HepG2 (cell line): Measurements from ENCODE around the gene SLC2A4. TPM values are rescaled to one million over a fixed set of nuclear protein-coding genes. Genes with fewer than 3 reads are reported as not detected.
A peak's percentile ranks its signal among the peaks of the same experiment; 100 is the strongest.

ENCODE experiments used
- CHCHD3 ChIP-seq: sonication (generic); formaldehyde crosslinking; IDR thresholded peaks from 2 replicates; pipeline ENCODE4 v1.8.0; 2022; ENCODE audit warnings: mild to moderate bottlenecking, missing genetic modification reagents, moderate library complexity
- EED ChIP-seq: sonication (generic); formaldehyde crosslinking; IDR thresholded peaks from 2 replicates; pipeline ENCODE4 v1.5.0; 2020; ENCODE audit warnings: mild to moderate bottlenecking, missing genetic modification reagents
- EZH2 ChIP-seq: conservative IDR thresholded peaks from 2 replicates; pipeline ENCODE4 v1.6.1; 2012; ENCODE audit warnings: mild to moderate bottlenecking, low read depth, low read length, moderate library complexity
- NCOR1 ChIP-seq: fragments of 200-600 bp; sonication (generic); IDR thresholded peaks from 2 replicates; pipeline ENCODE4 v1.7.0; 2017; ENCODE audit warnings: antibody characterized with exemption, low read length, borderline replicate concordance
- PHF21A ChIP-seq: sonication (generic); formaldehyde crosslinking; IDR thresholded peaks from 2 replicates; pipeline ENCODE4 v1.5.0; 2020; ENCODE audit warnings: mild to moderate bottlenecking, missing genetic modification reagents
- PREB ChIP-seq: sonication (generic); formaldehyde crosslinking; IDR thresholded peaks from 2 replicates; pipeline ENCODE4 v1.4.0; 2020; ENCODE audit warnings: missing genetic modification reagents
- PRMT3 ChIP-seq: sonication (generic); formaldehyde crosslinking; IDR thresholded peaks from 2 replicates; pipeline ENCODE4 v1.8.1; 2022; ENCODE audit warnings: low read depth, mild to moderate bottlenecking, moderate library complexity, missing genetic modification reagents, borderline replicate concordance
- SETDB1 ChIP-seq: sonication (generic); formaldehyde crosslinking; IDR thresholded peaks from 2 replicates; pipeline ENCODE4 v1.5.1; 2020; ENCODE audit warnings: missing genetic modification reagents, mild to moderate bottlenecking, borderline replicate concordance
- SKI ChIP-seq: fragments of 450-650 bp; IDR thresholded peaks from one replicate; pipeline ENCODE4 v1.6.1; 2018; ENCODE audit warnings: mild to moderate bottlenecking; ENCODE audit not compliant: partially characterized antibody
- SMYD3 ChIP-seq: sonication (generic); formaldehyde crosslinking; IDR thresholded peaks from 2 replicates; pipeline ENCODE4 v1.8.1; 2023; ENCODE audit warnings: mild to moderate bottlenecking, missing genetic modification reagents
- ZBTB3 ChIP-seq: sonication (generic); formaldehyde crosslinking; IDR thresholded peaks from 2 replicates; pipeline ENCODE4 v1.4.0; 2020; ENCODE audit warnings: low read depth, mild to moderate bottlenecking, moderate library complexity, missing genetic modification reagents, borderline replicate concordance
- ZNF224 ChIP-seq: sonication (generic); formaldehyde crosslinking; IDR thresholded peaks from 2 replicates; pipeline ENCODE4 v1.5.0; 2020; ENCODE audit warnings: mild to moderate bottlenecking, missing genetic modification reagents
- ZNF251 ChIP-seq: sonication (generic); formaldehyde crosslinking; IDR thresholded peaks from 2 replicates; pipeline ENCODE4 v1.9.0; 2021; ENCODE audit warnings: mild to moderate bottlenecking, missing genetic modification reagents
- ZNF557 ChIP-seq: sonication (generic); formaldehyde crosslinking; IDR thresholded peaks from 2 replicates; pipeline ENCODE4 v1.4.0; 2020; ENCODE audit warnings: missing genetic modification reagents
- ZNF674 ChIP-seq: sonication (generic); formaldehyde crosslinking; IDR thresholded peaks from 2 replicates; pipeline ENCODE4 v1.5.0; 2020; ENCODE audit warnings: low read depth, mild to moderate bottlenecking, missing genetic modification reagents
- polyA plus RNA-seq, 8 experiments: library from polyadenylated mRNA; depleted of rRNA in 3 of 8; stranded (reverse) in 7 of 8; unstranded in 1 of 8; fragments of >200 nt; fragmentation: Illumina TruSeq in 4 of 8; extraction: Trizol in 4 of 8; gene quantifications; 2 replicates each; pipeline versions ENCODE4 v1.2.1 to v1.2.3, GENCODE V29; 2011 to 2016; ENCODE audit warnings: low read depth in 4 of 8, missing spikeins in 1 of 8, mixed read lengths in 1 of 8; ENCODE audit not compliant: insufficient read depth in 1 of 8
- total RNA-seq, 5 experiments: library from RNA; depleted of rRNA; stranded (reverse); fragments of >200 nt; fragmentation: Illumina TruSeq; extraction: Trizol; gene quantifications; 2 replicates each; pipeline ENCODE4 v1.2.3, GENCODE V29; 2016; ENCODE audit warnings: low read depth in 1 of 5
- TF ChIP-seq, protein P1 (sequence below): sonication (generic); formaldehyde crosslinking; IDR thresholded peaks from 2 replicates; pipeline ENCODE4 v1.4.0; 2020; ENCODE audit warnings: missing genetic modification reagents
- TF ChIP-seq, protein P2 (sequence below): sonication (generic); formaldehyde crosslinking; IDR thresholded peaks from 2 replicates; pipeline ENCODE4 v1.5.0; 2020; ENCODE audit warnings: mild to moderate bottlenecking, missing genetic modification reagents, borderline replicate concordance
- TF ChIP-seq, protein P3 (sequence below): sonication (generic); formaldehyde crosslinking; IDR thresholded peaks from 2 replicates; pipeline ENCODE4 v1.4.0; 2020; ENCODE audit warnings: missing genetic modification reagents

Gene SLC2A4
- total and polyA plus RNA-seq, 2 of the 13 experiments (the other 11 are each of a cell fraction or from before 2014, with no cell fraction given), result 4.9 to 5.8 TPM

GRCh38 chr17:7258731-7259554 is 22.6 kb upstream of the SLC2A4 start (continued):
- TF ChIP-seq ZNF674 (no peak), PHF21A (CRISPR knock-in tag) (peak; percentile 38; the same call in 1 of the 2 replicates), PRMT3 (CRISPR knock-in tag) (no peak), SMYD3 (no peak), ZNF251 (CRISPR knock-in tag) (no peak), PREB (CRISPR knock-in tag) (no peak), ZBTB3 (CRISPR knock-in tag) (no peak), ZNF557 (CRISPR knock-in tag) (no peak), CHCHD3 (CRISPR knock-in tag) (no peak), SKI (peak; percentile 95), SETDB1 (no peak), EZH2 (no peak), NCOR1 (peak; percentile 90; the same call in 1 of the 2 replicates), ZNF224 (no peak), EED (CRISPR knock-in tag) (no peak)
- TF ChIP-seq, protein P1, sequence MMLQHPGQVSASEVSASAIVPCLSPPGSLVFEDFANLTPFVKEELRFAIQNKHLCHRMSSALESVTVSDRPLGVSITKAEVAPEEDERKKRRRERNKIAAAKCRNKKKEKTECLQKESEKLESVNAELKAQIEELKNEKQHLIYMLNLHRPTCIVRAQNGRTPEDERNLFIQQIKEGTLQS (CRISPR knock-in tag), result peak; percentile 89
- TF ChIP-seq, protein P2, sequence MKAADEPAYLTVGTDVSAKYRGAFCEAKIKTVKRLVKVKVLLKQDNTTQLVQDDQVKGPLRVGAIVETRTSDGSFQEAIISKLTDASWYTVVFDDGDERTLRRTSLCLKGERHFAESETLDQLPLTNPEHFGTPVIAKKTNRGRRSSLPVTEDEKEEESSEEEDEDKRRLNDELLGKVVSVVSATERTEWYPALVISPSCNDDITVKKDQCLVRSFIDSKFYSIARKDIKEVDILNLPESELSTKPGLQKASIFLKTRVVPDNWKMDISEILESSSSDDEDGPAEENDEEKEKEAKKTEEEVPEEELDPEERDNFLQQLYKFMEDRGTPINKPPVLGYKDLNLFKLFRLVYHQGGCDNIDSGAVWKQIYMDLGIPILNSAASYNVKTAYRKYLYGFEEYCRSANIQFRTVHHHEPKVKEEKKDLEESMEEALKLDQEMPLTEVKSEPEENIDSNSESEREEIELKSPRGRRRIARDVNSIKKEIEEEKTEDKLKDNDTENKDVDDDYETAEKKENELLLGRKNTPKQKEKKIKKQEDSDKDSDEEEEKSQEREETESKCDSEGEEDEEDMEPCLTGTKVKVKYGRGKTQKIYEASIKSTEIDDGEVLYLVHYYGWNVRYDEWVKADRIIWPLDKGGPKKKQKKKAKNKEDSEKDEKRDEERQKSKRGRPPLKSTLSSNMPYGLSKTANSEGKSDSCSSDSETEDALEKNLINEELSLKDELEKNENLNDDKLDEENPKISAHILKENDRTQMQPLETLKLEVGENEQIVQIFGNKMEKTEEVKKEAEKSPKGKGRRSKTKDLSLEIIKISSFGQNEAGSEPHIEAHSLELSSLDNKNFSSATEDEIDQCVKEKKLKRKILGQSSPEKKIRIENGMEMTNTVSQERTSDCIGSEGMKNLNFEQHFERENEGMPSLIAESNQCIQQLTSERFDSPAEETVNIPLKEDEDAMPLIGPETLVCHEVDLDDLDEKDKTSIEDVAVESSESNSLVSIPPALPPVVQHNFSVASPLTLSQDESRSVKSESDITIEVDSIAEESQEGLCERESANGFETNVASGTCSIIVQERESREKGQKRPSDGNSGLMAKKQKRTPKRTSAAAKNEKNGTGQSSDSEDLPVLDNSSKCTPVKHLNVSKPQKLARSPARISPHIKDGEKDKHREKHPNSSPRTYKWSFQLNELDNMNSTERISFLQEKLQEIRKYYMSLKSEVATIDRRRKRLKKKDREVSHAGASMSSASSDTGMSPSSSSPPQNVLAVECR (CRISPR knock-in tag), result peak; percentile 53; the same call in 1 of the 2 replicates
- TF ChIP-seq, protein P3, sequence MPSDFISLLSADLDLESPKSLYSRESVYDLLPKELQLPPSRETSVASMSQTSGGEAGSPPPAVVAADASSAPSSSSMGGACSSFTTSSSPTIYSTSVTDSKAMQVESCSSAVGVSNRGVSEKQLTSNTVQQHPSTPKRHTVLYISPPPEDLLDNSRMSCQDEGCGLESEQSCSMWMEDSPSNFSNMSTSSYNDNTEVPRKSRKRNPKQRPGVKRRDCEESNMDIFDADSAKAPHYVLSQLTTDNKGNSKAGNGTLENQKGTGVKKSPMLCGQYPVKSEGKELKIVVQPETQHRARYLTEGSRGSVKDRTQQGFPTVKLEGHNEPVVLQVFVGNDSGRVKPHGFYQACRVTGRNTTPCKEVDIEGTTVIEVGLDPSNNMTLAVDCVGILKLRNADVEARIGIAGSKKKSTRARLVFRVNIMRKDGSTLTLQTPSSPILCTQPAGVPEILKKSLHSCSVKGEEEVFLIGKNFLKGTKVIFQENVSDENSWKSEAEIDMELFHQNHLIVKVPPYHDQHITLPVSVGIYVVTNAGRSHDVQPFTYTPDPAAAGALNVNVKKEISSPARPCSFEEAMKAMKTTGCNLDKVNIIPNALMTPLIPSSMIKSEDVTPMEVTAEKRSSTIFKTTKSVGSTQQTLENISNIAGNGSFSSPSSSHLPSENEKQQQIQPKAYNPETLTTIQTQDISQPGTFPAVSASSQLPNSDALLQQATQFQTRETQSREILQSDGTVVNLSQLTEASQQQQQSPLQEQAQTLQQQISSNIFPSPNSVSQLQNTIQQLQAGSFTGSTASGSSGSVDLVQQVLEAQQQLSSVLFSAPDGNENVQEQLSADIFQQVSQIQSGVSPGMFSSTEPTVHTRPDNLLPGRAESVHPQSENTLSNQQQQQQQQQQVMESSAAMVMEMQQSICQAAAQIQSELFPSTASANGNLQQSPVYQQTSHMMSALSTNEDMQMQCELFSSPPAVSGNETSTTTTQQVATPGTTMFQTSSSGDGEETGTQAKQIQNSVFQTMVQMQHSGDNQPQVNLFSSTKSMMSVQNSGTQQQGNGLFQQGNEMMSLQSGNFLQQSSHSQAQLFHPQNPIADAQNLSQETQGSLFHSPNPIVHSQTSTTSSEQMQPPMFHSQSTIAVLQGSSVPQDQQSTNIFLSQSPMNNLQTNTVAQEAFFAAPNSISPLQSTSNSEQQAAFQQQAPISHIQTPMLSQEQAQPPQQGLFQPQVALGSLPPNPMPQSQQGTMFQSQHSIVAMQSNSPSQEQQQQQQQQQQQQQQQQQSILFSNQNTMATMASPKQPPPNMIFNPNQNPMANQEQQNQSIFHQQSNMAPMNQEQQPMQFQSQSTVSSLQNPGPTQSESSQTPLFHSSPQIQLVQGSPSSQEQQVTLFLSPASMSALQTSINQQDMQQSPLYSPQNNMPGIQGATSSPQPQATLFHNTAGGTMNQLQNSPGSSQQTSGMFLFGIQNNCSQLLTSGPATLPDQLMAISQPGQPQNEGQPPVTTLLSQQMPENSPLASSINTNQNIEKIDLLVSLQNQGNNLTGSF (CRISPR knock-in tag), result no peak
